KMS-11 (cell line): ENCODE data around the gene XPC.

Source experiments
- H2AFZ ChIP-seq: fragments of 200-600 bp; sonication (generic); 2 replicates; pipeline ENCODE4 v1.6.1; 2016; ENCODE audit warnings: antibody characterized with exemption, mixed run types, low read depth
- H3K27ac ChIP-seq: fragments of 200-600 bp; sonication (generic); 2 replicates; pipeline ENCODE4 v1.6.1; 2016; ENCODE audit warnings: mild to moderate bottlenecking, mixed run types
- H3K27me3 ChIP-seq: fragments of 200-600 bp; sonication (generic); 2 replicates; pipeline ENCODE4 v1.6.1; 2017; ENCODE audit warnings: mild to moderate bottlenecking, low read depth, mixed run types, moderate library complexity; ENCODE audit not compliant: insufficient read depth
- H3K36me3 ChIP-seq: fragments of 200-600 bp; sonication (generic); 2 replicates; pipeline ENCODE4 v1.6.1; 2017; ENCODE audit warnings: mild to moderate bottlenecking, mixed run types; ENCODE audit not compliant: insufficient read depth
- H3K4me1 ChIP-seq: fragments of 200-600 bp; sonication (generic); 2 replicates; pipeline ENCODE4 v1.6.1; 2016; ENCODE audit warnings: mild to moderate bottlenecking, low read depth, mixed run types; ENCODE audit not compliant: poor library complexity, severe bottlenecking
- H3K4me2 ChIP-seq: fragments of 200-600 bp; sonication (generic); 2 replicates; pipeline ENCODE4 v1.7.0; 2016; ENCODE audit warnings: mild to moderate bottlenecking, mixed run types
- H3K4me3 ChIP-seq: fragments of 200-600 bp; sonication (generic); IDR thresholded peaks from 2 replicates; pipeline ENCODE4 v1.6.1; 2017; ENCODE audit warnings: low read depth, low read length, mixed read lengths; ENCODE audit not compliant: insufficient read depth
- H3K79me2 ChIP-seq: fragments of 200-600 bp; sonication (generic); 2 replicates; pipeline ENCODE4 v1.6.1; 2016; ENCODE audit warnings: low read depth, mixed run types; ENCODE audit not compliant: insufficient read depth
- H3K9ac ChIP-seq: fragments of 200-600 bp; sonication (generic); 2 replicates; pipeline ENCODE4 v1.6.1; 2016; ENCODE audit warnings: mild to moderate bottlenecking, mixed run types
- H4K20me1 ChIP-seq: fragments of 200-600 bp; sonication (generic); 2 replicates; pipeline ENCODE4 v1.6.1; 2016; ENCODE audit warnings: mild to moderate bottlenecking, mixed run types; ENCODE audit not compliant: insufficient read depth
- CTCF ChIP-seq: fragments of 200-600 bp; sonication (generic); conservative IDR thresholded peaks from 2 replicates; pipeline ENCODE4 v1.6.1; 2017; ENCODE audit warnings: low read depth, mild to moderate bottlenecking, antibody characterized with exemption, low read length, moderate library complexity, mixed read lengths

Gene XPC

GRCh38 chr3:14220933-14221332, 42.5 kb upstream of the XPC start:
- Histone ChIP-seq H3K9ac (no peak overlapping the region), H3K79me2 (no peaks in the 10 kb centered on the region), H3K27me3 (no peaks in the 10 kb centered on the region), H4K20me1 (no peaks in the 10 kb centered on the region), H3K4me1 (no peaks in the 10 kb centered on the region), H2AFZ (no peak overlapping the region), H3K4me2 (no peak overlapping the region), H3K27ac (no peak overlapping the region), H3K4me3 (no peak overlapping the region), H3K36me3 (no peaks in the 10 kb centered on the region)
- TF ChIP-seq CTCF, result no peak

- Histone ChIP-seq H3K27me3 (no peaks in the 10 kb centered on the region), H2AFZ (no peak overlapping the region), H4K20me1 (no peaks in the 10 kb centered on the region), H3K4me2 (no peak overlapping the region), H3K4me1 (no peaks in the 10 kb centered on the region), H3K36me3 (no peaks in the 10 kb centered on the region), H3K79me2 (no peaks in the 10 kb centered on the region), H3K27ac (no peak overlapping the region), H3K4me3 (no peak overlapping the region), H3K9ac (no peak overlapping the region)
- TF ChIP-seq CTCF, result no peak
Observed at GRCh38 chr3:14218355-14218754, 40.0 kb upstream of the XPC start.

- no peak overlapping the region for H3K4me2 ChIP-seq
- H3K9ac ChIP-seq, result no peak overlapping the region
- H3K27me3 ChIP-seq, result no peaks in the 10 kb centered on the region
- no peak overlapping the region for H2AFZ ChIP-seq
- H3K4me1 ChIP-seq, result no peaks in the 10 kb centered on the region
- no peaks in the 10 kb centered on the region for H3K79me2 ChIP-seq
- no peaks in the 10 kb centered on the region for H4K20me1 ChIP-seq
- TF ChIP-seq CTCF, result no peak
- H3K4me3 ChIP-seq, result no peak overlapping the region
- no peaks in the 10 kb centered on the region for H3K36me3 ChIP-seq
- H3K27ac ChIP-seq, result no peak overlapping the region
Observed at GRCh38 chr3:14216257-14217048, 38.1 kb upstream of the XPC start.

DNA sequence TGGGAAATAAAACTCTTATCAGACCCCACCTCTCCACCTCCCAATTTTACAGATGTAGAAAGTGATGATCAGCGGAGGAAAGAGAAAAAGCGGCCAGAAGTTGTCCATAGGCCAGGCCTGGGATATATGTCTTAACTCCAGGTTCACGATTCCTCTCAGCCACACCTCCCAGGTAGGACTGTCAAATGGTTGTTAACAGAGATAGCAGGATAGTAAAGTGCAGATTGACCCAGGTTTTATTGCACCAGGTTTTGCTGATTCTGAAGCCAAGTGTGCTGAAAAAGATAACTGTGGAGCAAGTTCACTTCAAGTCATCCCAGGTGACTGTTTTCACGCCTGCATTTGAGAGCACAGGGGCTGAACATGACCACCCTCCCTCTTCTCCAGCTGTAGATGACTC, 36.4 kb upstream of the XPC start:
- H3K9ac ChIP-seq, result no peak overlapping the region
- no peaks in the 10 kb centered on the region for H4K20me1 ChIP-seq
- H3K79me2 ChIP-seq, result no peaks in the 10 kb centered on the region
- H2AFZ ChIP-seq, result no peak overlapping the region
- no peak overlapping the region for H3K4me2 ChIP-seq
- no peaks in the 10 kb centered on the region for H3K36me3 ChIP-seq
- H3K27me3 ChIP-seq, result no peaks in the 10 kb centered on the region
- H3K27ac ChIP-seq, result no peak overlapping the region
- no peaks in the 10 kb centered on the region for H3K4me1 ChIP-seq
- no peak for TF ChIP-seq CTCF
- no peak overlapping the region for H3K4me3 ChIP-seq
